ENCODE measurements around the gene COL16A1. TPM values are rescaled to one million over a fixed set of nuclear protein-coding genes. Genes with fewer than 3 reads are reported as not detected.

Gene COL16A1
- total and polyA plus RNA-seq, 2 of the 4 experiments (the other 2 are of a cell fraction): 34.2 to 62.8 TPM

DNA sequence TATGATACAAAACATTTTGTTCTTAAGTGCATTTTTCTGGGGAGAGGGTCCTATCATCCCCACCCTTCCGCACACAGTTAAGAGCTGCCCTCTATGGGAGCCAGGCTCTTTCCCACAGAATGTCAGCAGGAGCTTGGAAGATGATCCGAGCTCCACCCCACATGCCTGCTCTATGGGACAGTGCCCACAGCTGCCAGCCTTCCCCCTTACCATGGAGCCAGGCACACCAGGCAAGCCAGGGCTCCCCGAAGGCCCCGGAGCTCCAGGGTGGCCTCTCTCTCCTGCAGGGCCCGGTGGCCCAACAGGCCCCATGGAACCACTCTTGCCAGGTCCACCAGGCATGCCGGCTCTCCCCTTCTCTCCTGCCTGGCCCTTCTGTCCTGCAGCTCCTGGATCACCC is 48.7 kb downstream of the COL16A1 start:
- Histone ChIP-seq H3K4ac (ENCODE audit: low read depth, low read length) (no peak overlapping the region), H2BK20ac (ENCODE audit: low read depth, low read length) (no peak overlapping the region), H3K18ac (ENCODE audit: low read depth, low read length) (no peak overlapping the region), H2BK5ac (ENCODE audit: low read depth, low read length, poor library complexity, severe bottlenecking) (no peak overlapping the region), H2AK5ac (ENCODE audit: low read depth, low read length) (no peak overlapping the region), H3K9me1 (ENCODE audit: insufficient read depth, low read length) (no peaks in the 10 kb centered on the region), H3K4me1 (ENCODE audit: control insufficient read depth, insufficient read depth, low read length) (no peaks in the 10 kb centered on the region), H3K36me3 (ENCODE audit: control insufficient read depth, insufficient read depth, low read length) (peaks cover 69% of the 10 kb centered on the region), H4K5ac (ENCODE audit: low read depth, low read length) (no peak overlapping the region), H3K27ac (ENCODE audit: insufficient read depth, low read length) (no peak overlapping the region), H3K4me2 (ENCODE audit: low read depth, low read length) (no peak overlapping the region), H3K56ac (ENCODE audit: extremely low read depth, insufficient read depth, low read length) (no peak overlapping the region), H2BK15ac (ENCODE audit: low read depth, low read length) (no peak overlapping the region), H3K4me3 (ENCODE audit: insufficient read depth, low read depth, low read length) (no peak overlapping the region), H4K8ac (ENCODE audit: low read depth in 2 of 2, low read length in 2 of 2) (no peak overlapping the region), H3K9me3 (ENCODE audit: control insufficient read depth, insufficient read depth, low read length) (no peaks in the 10 kb centered on the region), H2AK9ac (replicated peaks; ENCODE audit: low read depth, low read length, poor library complexity) (no peak overlapping the region), H4K91ac (ENCODE audit: insufficient read depth, low read depth, low read length) (no peak overlapping the region), H3K14ac (replicated peaks; ENCODE audit: low read depth, low read length) (no peak overlapping the region), H2AFZ (replicated peaks; ENCODE audit: low read length, poor library complexity) (no peak overlapping the region), H2BK120ac (ENCODE audit: low read depth, low read length) (no peak overlapping the region), H3K27me3 (ENCODE audit: control insufficient read depth, insufficient read depth, low read length) (no peaks in the 10 kb centered on the region), H3K9ac (ENCODE audit: low read depth, low read length) (no peak overlapping the region), H4K20me1 (ENCODE audit: insufficient read depth, low read length) (no peaks in the 10 kb centered on the region), H3K79me1 (ENCODE audit: low read depth in 1 of 2, low read length in 2 of 2) (no peaks in the 10 kb centered on the region), H3K23ac (ENCODE audit: low read depth, low read length) (no peak overlapping the region)
- intact Hi-C loops (cut with micrococcal nuclease): no loop called here
- CTCF ChIA-PET: no interaction called here
- 88% methylated on average over 5 of the region's 6 CpGs; no CpG with 5 or more reads in 1 of the 2 experiments for WGBS, 2 experiments (ENCODE audit: extremely low coverage in 2 of 2, insufficient read length in 1 of 2)
- no peak for ATAC-seq (ENCODE audit: low read depth)
- dilution Hi-C loops (cut with HindIII; ENCODE audit: low sequenced_read_pairs, unreplicated experiment): no loop called here
- POLR2A ChIA-PET (ENCODE audit: unreplicated experiment): no interaction called here
- no TSS peak for BruUV-seq (replicated peaks)
- in situ Hi-C loops (cut with MboI; ENCODE audit: low sequenced_read_pairs): no loop called here
- DNase-seq: no peak
- no peak for TF ChIP-seq MAFK (IDR thresholded peaks at IDR 0.05; ENCODE audit: low read depth, low read length)

All from IMR-90 (cell line).